Progenitor cell of endocrine pancreas (in vitro differentiated cells): ENCODE data around the gene CSMD2. TPM values are rescaled to one million over a fixed set of nuclear protein-coding genes. Genes with fewer than 3 reads are reported as not detected.

Source experiments
- DNase-seq: peaks from one replicate; pipeline ENCODE4 v3.0.0; 2021; ENCODE audit warnings: low spot score; ENCODE audit not compliant: unreplicated experiment
- H3K27ac Mint-ChIP-seq: 2 replicates; pipeline ENCODE4 v1.8.0; 2021; ENCODE audit warnings: mild to moderate bottlenecking, moderate library complexity, mixed read lengths
- H3K27me3 Mint-ChIP-seq: 2 replicates; pipeline ENCODE4 v1.8.0; 2021; ENCODE audit warnings: mixed read lengths
- H3K36me3 Mint-ChIP-seq: 2 replicates; pipeline ENCODE4 v1.8.0; 2022; ENCODE audit warnings: mixed read lengths; ENCODE audit not compliant: insufficient read depth
- H3K4me1 Mint-ChIP-seq: 2 replicates; pipeline ENCODE4 v1.8.0; 2021; ENCODE audit warnings: low read depth, mixed read lengths
- H3K4me3 Mint-ChIP-seq: 2 replicates; pipeline ENCODE4 v1.8.0; 2021; ENCODE audit warnings: low read depth, mild to moderate bottlenecking, moderate library complexity, mixed read lengths
- H3K9me3 Mint-ChIP-seq: 2 replicates; pipeline ENCODE4 v1.8.0; 2021; ENCODE audit warnings: low read depth, mixed read lengths
- CTCF ChIP-seq: fragments of 200-600 bp; sonication (generic); IDR thresholded peaks from one replicate; pipeline ENCODE4 v1.5.0; 2021; ENCODE audit warnings: antibody characterized with exemption, mild to moderate bottlenecking; ENCODE audit not compliant: unreplicated experiment
- total RNA-seq: library from RNA; stranded (reverse); gene quantifications from 2 replicates; pipeline ENCODE4 v1.2.1, GENCODE V29; 2021

CSMD2 gene
- total RNA-seq, 1 donor from 2014 or later, result 0.38 TPM

GRCh38 chr1:33667386-33668282, 497.4 kb downstream of the CSMD2 start:
- Mint-ChIP-seq H3K27ac (no peak overlapping the region), H3K36me3 (no peaks in the 10 kb centered on the region), H3K27me3 (peaks cover 15% of the 10 kb centered on the region), H3K4me3 (no peak overlapping the region), H3K4me1 (no peaks in the 10 kb centered on the region), H3K9me3 (no peaks in the 10 kb centered on the region)
- no peak for TF ChIP-seq CTCF
- DNase-seq, result no peak

- Mint-ChIP-seq H3K27ac (no peak overlapping the region), H3K9me3 (no peaks in the 10 kb centered on the region)
- no peak for DNase-seq
Observed at GRCh38 chr1:33666616-33667015, 498.4 kb downstream of the CSMD2 start.

GRCh38 chr1:33661811-33662454, 503.1 kb downstream of the CSMD2 start:
- no peak overlapping the region for H3K27ac Mint-ChIP-seq
- peaks cover 12% of the 10 kb centered on the region for H3K27me3 Mint-ChIP-seq
- no peak for DNase-seq
- no peaks in the 10 kb centered on the region for H3K36me3 Mint-ChIP-seq
- H3K9me3 Mint-ChIP-seq, result no peaks in the 10 kb centered on the region
- no peak overlapping the region for H3K4me3 Mint-ChIP-seq
- no peak for TF ChIP-seq CTCF
- H3K4me1 Mint-ChIP-seq, result no peaks in the 10 kb centered on the region

More at GRCh38 chr1:33666616-33667015, 498.4 kb downstream of the CSMD2 start:
- Mint-ChIP-seq H3K4me3 (no peak overlapping the region), H3K27me3 (peaks cover 20% of the 10 kb centered on the region), H3K36me3 (no peaks in the 10 kb centered on the region), H3K4me1 (no peaks in the 10 kb centered on the region)
- no peak for TF ChIP-seq CTCF

GRCh38 chr1:33660956-33661355, 504.1 kb downstream of the CSMD2 start:
- Mint-ChIP-seq H3K4me3 (no peak overlapping the region), H3K4me1 (no peaks in the 10 kb centered on the region), H3K36me3 (no peaks in the 10 kb centered on the region), H3K27ac (no peak overlapping the region), H3K9me3 (no peaks in the 10 kb centered on the region), H3K27me3 (peaks cover 9% of the 10 kb centered on the region)
- no peak for TF ChIP-seq CTCF
- no peak for DNase-seq

- no peak overlapping the region for H3K27ac Mint-ChIP-seq
- H3K4me1 Mint-ChIP-seq, result no peaks in the 10 kb centered on the region
- no peaks in the 10 kb centered on the region for H3K36me3 Mint-ChIP-seq
- no peak overlapping the region for H3K4me3 Mint-ChIP-seq
- peaks cover 11% of the 10 kb centered on the region for H3K27me3 Mint-ChIP-seq
- no peak for TF ChIP-seq CTCF
- DNase-seq, result no peak
- H3K9me3 Mint-ChIP-seq, result no peaks in the 10 kb centered on the region
Observed at GRCh38 chr1:33660244-33660643, 504.8 kb downstream of the CSMD2 start.
